ENCODE data around the gene ZNF791. TPM values are rescaled to one million over a fixed set of nuclear protein-coding genes. Genes with fewer than 3 reads are reported as not detected.

Gene ZNF791
- polyA plus RNA-seq, 1 donor (not counting 4 experiments of a cell fraction or from before 2014, with no cell fraction given), result 11.5 TPM

DNA sequence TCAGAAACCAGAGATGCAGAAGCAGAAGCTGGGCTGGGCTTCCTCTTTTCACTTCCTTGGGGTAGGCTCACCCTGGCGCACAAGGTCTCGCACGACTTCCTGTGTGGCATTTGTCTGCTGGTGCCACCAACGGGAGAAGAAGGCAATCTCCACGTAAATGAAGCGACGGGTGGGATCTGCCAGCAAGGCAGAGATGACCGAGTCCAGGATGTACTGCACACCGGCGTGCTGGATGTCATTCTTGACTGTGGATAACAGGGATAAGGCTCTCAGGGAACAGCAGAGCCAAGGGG lies 54.5 kb downstream of the ZNF791 start:
- Histone ChIP-seq H3K4me2 (ENCODE audit: control insufficient read depth, extremely low read depth, insufficient read depth, low read depth, low read length) (no peak overlapping the region), H3K4me1 (ENCODE audit: control insufficient read depth, extremely low read depth, insufficient read depth, low read length) (peaks cover 28% of the 10 kb centered on the region), H2AFZ (ENCODE audit: control insufficient read depth, low read length) (no peak overlapping the region)

DNA sequence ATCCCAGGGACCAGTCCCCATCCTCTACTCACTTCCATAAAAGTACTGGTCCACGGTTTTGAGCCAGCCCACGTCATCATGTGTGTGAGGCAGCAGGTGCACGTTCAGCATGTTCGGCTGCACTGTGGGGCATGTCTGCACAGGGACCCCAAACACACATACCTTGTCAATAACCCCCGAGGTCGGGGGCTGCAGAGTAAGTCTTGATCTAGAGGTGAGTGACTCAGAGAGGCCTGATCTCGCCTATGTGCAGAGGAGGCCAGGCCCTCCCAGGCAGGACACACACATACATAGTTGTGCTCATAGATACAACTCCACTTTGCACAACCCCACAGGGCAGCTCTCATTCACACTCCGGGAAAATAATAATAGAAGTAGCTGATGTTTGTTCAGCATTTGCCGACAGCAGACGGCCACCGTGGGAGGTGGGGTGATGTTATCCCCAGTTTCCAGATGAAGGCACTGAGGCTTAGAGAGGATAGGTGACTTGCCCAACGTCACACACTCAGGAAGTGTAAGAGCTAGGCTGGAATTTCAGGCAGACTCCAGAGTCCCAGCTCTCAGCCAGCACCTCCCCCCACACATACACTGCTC lies 55.0 kb downstream of the ZNF791 start:
- dilution Hi-C loops (cut with MboI; ENCODE audit: extremely low pct_ligation_motif_present, low sequenced_read_pairs), result no loop called here
- peak overlapping the region; percentile 88 for H2AFZ ChIP-seq (ENCODE audit: control insufficient read depth, low read length)

More for the DNA sequence above, 54.5 kb downstream of the ZNF791 start:
- peaks cover 37% of the 10 kb centered on the region for H3K79me2 ChIP-seq (ENCODE audit: control insufficient read depth, insufficient read depth, low read length)
- no peak overlapping the region for H3K9ac ChIP-seq (ENCODE audit: control insufficient read depth, extremely low read depth, insufficient read depth, low read length)
- no peaks in the 10 kb centered on the region for H3K27me3 ChIP-seq (ENCODE audit: control insufficient read depth, extremely low read depth, insufficient read depth, low read length)
- H3K4me3 ChIP-seq (ENCODE audit: control insufficient read depth in 2 of 3, extremely low read depth in 1 of 3, insufficient read depth in 2 of 3, low read depth in 1 of 3, low read length in 3 of 3), result no peak overlapping the region
- no peak for DNase-seq (ENCODE audit: low read depth, low spot score)
- no peak overlapping the region for H3K27ac ChIP-seq (ENCODE audit: control insufficient read depth, insufficient read depth, low read length)
- no peaks in the 10 kb centered on the region for H3K9me3 ChIP-seq (ENCODE audit: control insufficient read depth, low read depth, low read length)
- FAIRE-seq, result no peak
- H3K9me1 ChIP-seq (ENCODE audit: control insufficient read depth, extremely low read depth, insufficient read depth, low read length), result peaks cover 3% of the 10 kb centered on the region
- H3K36me3 ChIP-seq (ENCODE audit: control insufficient read depth in 2 of 2, extremely low read depth in 1 of 2, insufficient read depth in 2 of 2, low read length in 2 of 2), result peaks cover 14 to 23% of the 10 kb centered on the region in 2 experiments
- H4K20me1 ChIP-seq (ENCODE audit: control insufficient read depth, extremely low read depth, insufficient read depth, low read length), result no peaks in the 10 kb centered on the region
- TF ChIP-seq, protein P1, sequence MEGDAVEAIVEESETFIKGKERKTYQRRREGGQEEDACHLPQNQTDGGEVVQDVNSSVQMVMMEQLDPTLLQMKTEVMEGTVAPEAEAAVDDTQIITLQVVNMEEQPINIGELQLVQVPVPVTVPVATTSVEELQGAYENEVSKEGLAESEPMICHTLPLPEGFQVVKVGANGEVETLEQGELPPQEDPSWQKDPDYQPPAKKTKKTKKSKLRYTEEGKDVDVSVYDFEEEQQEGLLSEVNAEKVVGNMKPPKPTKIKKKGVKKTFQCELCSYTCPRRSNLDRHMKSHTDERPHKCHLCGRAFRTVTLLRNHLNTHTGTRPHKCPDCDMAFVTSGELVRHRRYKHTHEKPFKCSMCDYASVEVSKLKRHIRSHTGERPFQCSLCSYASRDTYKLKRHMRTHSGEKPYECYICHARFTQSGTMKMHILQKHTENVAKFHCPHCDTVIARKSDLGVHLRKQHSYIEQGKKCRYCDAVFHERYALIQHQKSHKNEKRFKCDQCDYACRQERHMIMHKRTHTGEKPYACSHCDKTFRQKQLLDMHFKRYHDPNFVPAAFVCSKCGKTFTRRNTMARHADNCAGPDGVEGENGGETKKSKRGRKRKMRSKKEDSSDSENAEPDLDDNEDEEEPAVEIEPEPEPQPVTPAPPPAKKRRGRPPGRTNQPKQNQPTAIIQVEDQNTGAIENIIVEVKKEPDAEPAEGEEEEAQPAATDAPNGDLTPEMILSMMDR (optimal IDR thresholded peaks at IDR 0.05 in 1 of 3, IDR thresholded peaks at IDR 0.05 in 1 of 3, conservative IDR thresholded peaks at IDR 0.05 in 1 of 3; ENCODE audit: extremely low read depth in 1 of 3, insufficient read depth in 2 of 3, low read length in 3 of 3), result no peak
- no peak for TF ChIP-seq EZH2 (IDR thresholded peaks at IDR 0.05; ENCODE audit: low read length)
- dilution Hi-C loops (cut with MboI; ENCODE audit: extremely low pct_ligation_motif_present, low sequenced_read_pairs), result no loop called here

More for the DNA sequence above, 55.0 kb downstream of the ZNF791 start:
- TF ChIP-seq, protein P1 (optimal IDR thresholded peaks at IDR 0.05 in 1 of 3, IDR thresholded peaks at IDR 0.05 in 1 of 3, conservative IDR thresholded peaks at IDR 0.05 in 1 of 3; ENCODE audit: extremely low read depth in 1 of 3, insufficient read depth in 2 of 3, low read length in 3 of 3), result no peak
- no peak for TF ChIP-seq EZH2 (IDR thresholded peaks at IDR 0.05; ENCODE audit: low read length)
- FAIRE-seq (no peak), DNase-seq (ENCODE audit: low read depth, low spot score) (no peak)
- H3K4me1 ChIP-seq (ENCODE audit: control insufficient read depth, extremely low read depth, insufficient read depth, low read length), result peaks cover 34% of the 10 kb centered on the region
- H3K36me3 ChIP-seq (ENCODE audit: control insufficient read depth in 2 of 2, extremely low read depth in 1 of 2, insufficient read depth in 2 of 2, low read length in 2 of 2), result peaks cover 14 to 26% of the 10 kb centered on the region in 2 experiments
- no peaks in the 10 kb centered on the region for H3K27me3 ChIP-seq (ENCODE audit: control insufficient read depth, extremely low read depth, insufficient read depth, low read length)
- peak overlapping the region; percentile 64 to 95 (median 81) for H3K4me3 ChIP-seq (ENCODE audit: control insufficient read depth in 2 of 3, extremely low read depth in 1 of 3, insufficient read depth in 2 of 3, low read depth in 1 of 3, low read length in 3 of 3)
- peaks cover 3% of the 10 kb centered on the region for H3K9me1 ChIP-seq (ENCODE audit: control insufficient read depth, extremely low read depth, insufficient read depth, low read length)
- H3K9me3 ChIP-seq (ENCODE audit: control insufficient read depth, low read depth, low read length), result no peaks in the 10 kb centered on the region
- peaks cover 42% of the 10 kb centered on the region for H3K79me2 ChIP-seq (ENCODE audit: control insufficient read depth, insufficient read depth, low read length)
- H3K27ac ChIP-seq (ENCODE audit: control insufficient read depth, insufficient read depth, low read length), result peak overlapping the region; percentile 78
- peak overlapping the region; percentile 99 for H3K4me2 ChIP-seq (ENCODE audit: control insufficient read depth, extremely low read depth, insufficient read depth, low read depth, low read length)
- H3K9ac ChIP-seq (ENCODE audit: control insufficient read depth, extremely low read depth, insufficient read depth, low read length), result peak overlapping the region; percentile 90
- no peaks in the 10 kb centered on the region for H4K20me1 ChIP-seq (ENCODE audit: control insufficient read depth, extremely low read depth, insufficient read depth, low read length)
